Measurements from ENCODE around the gene UBAC2. TPM values are rescaled to one million over a fixed set of nuclear protein-coding genes. Genes with fewer than 3 reads are reported as not detected.

UBAC2 gene
- total RNA-seq, 4 donors from 2014 or later, result 51.0 to 71.5 (median 61.1) TPM

GRCh38 chr13:99351772-99352171, 151.1 kb downstream of the UBAC2 start:
- intact Hi-C loops (cut with DNase I; ENCODE audit: low total_unique reads) (no loop called here), in situ Hi-C loops (cut with MboI; ENCODE audit: low sequenced_read_pairs in 4 of 4) (no loop called here)
- peaks cover 0 to 9% of the 10 kb centered on the region in 2 donors for H3K4me1 ChIP-seq
- no peaks in the 10 kb centered on the region for H3K27me3 ChIP-seq
- no peak overlapping the region for H3K4me3 ChIP-seq
- TF ChIP-seq CTCF (IDR thresholded peaks at IDR 0.05 in 4 of 5, conservative IDR thresholded peaks at IDR 0.05 in 1 of 5), result no peak
- no peak for TF ChIP-seq POLR2A (IDR thresholded peaks at IDR 0.05)
- DNase-seq, result no peak
- no peaks in the 10 kb centered on the region for H3K9me3 ChIP-seq
- no peak for ATAC-seq
- no peaks in the 10 kb centered on the region for H3K36me3 ChIP-seq
- no peak overlapping the region for H3K27ac ChIP-seq

- H3K36me3 ChIP-seq, result peaks cover 0 to 2% of the 10 kb centered on the region in 2 donors
- in situ Hi-C loops (cut with MboI; ENCODE audit: low sequenced_read_pairs in 4 of 4) (no loop called here), intact Hi-C loops (cut with DNase I; ENCODE audit: low total_unique reads) (no loop called here)
- peaks cover 0 to 6% of the 10 kb centered on the region in 2 donors for H3K4me1 ChIP-seq
- no peak overlapping the region for H3K4me3 ChIP-seq
- ATAC-seq (no peak), DNase-seq (no peak)
- TF ChIP-seq POLR2A (IDR thresholded peaks at IDR 0.05) (no peak), CTCF (IDR thresholded peaks at IDR 0.05 in 4 of 5, conservative IDR thresholded peaks at IDR 0.05 in 1 of 5) (no peak)
- no peak overlapping the region for H3K27ac ChIP-seq
- H3K9me3 ChIP-seq, result no peaks in the 10 kb centered on the region
- no peaks in the 10 kb centered on the region for H3K27me3 ChIP-seq
Measured at GRCh38 chr13:99352351-99353245, 151.9 kb downstream of the UBAC2 start.

- no peak for ATAC-seq
Measured at GRCh38 chr13:99353246-99353600, 152.6 kb downstream of the UBAC2 start.

GRCh38 chr13:99353836-99354235, 153.2 kb downstream of the UBAC2 start:
- no peaks in the 10 kb centered on the region for H3K27me3 ChIP-seq
- intact Hi-C loops (cut with DNase I; ENCODE audit: low total_unique reads) (no loop called here), in situ Hi-C loops (cut with MboI; ENCODE audit: low sequenced_read_pairs in 4 of 4) (no loop called here)
- TF ChIP-seq CTCF (IDR thresholded peaks at IDR 0.05 in 4 of 5, conservative IDR thresholded peaks at IDR 0.05 in 1 of 5) (no peak), POLR2A (IDR thresholded peaks at IDR 0.05) (no peak)
- no peak for DNase-seq
- H3K27ac ChIP-seq, result no peak overlapping the region
- H3K4me3 ChIP-seq, result no peak overlapping the region
- no peaks in the 10 kb centered on the region for H3K4me1 ChIP-seq
- H3K36me3 ChIP-seq, result peaks cover 0 to 12% of the 10 kb centered on the region in 2 donors
- no peak for ATAC-seq
- no peaks in the 10 kb centered on the region for H3K9me3 ChIP-seq

More at GRCh38 chr13:99353246-99353600, 152.6 kb downstream of the UBAC2 start:
- Histone ChIP-seq H3K27ac (no peak overlapping the region), H3K27me3 (no peaks in the 10 kb centered on the region), H3K36me3 (peaks cover 0 to 9% of the 10 kb centered on the region in 2 donors), H3K9me3 (no peaks in the 10 kb centered on the region), H3K4me3 (no peak overlapping the region), H3K4me1 (peaks cover 0 to under 1% of the 10 kb centered on the region in 2 donors)
- in situ Hi-C loops (cut with MboI; ENCODE audit: low sequenced_read_pairs in 4 of 4) (no loop called here), intact Hi-C loops (cut with DNase I; ENCODE audit: low total_unique reads) (no loop called here)
- no peak for DNase-seq
- TF ChIP-seq POLR2A (IDR thresholded peaks at IDR 0.05), result no peak
- TF ChIP-seq CTCF (IDR thresholded peaks at IDR 0.05 in 4 of 5, conservative IDR thresholded peaks at IDR 0.05 in 1 of 5), result no peak
